ENCODE data around the gene RUNX3.

Gene RUNX3

GRCh38 chr1:24903560-24903954 lies 26.5 kb downstream of the RUNX3 start:
- TF ChIP-seq CTCF (IDR thresholded peaks at IDR 0.05; ENCODE audit: low read depth, low read length): no peak
- Histone ChIP-seq H3K4me3 (ENCODE audit: low read depth, low read length) (no peak overlapping the region), H3K27ac (no peak overlapping the region), H3K36me3 (no peaks in the 10 kb centered on the region; the same call in 1 of the 2 replicates), H3K27me3 (ENCODE audit: insufficient read depth, low read depth, severe bottlenecking) (no peaks in the 10 kb centered on the region), H3K9me3 (ENCODE audit: severe bottlenecking) (no peaks in the 10 kb centered on the region)
- no peak for DNase-seq

- DNase-seq: no peak
- H3K27me3 ChIP-seq (ENCODE audit: insufficient read depth, low read depth, severe bottlenecking): no peaks in the 10 kb centered on the region
- no peak overlapping the region for H3K4me3 ChIP-seq (ENCODE audit: low read depth, low read length)
- no peaks in the 10 kb centered on the region; the same call in 1 of the 2 replicates for H3K36me3 ChIP-seq
- no peak overlapping the region for H3K27ac ChIP-seq
- no peak for TF ChIP-seq CTCF (IDR thresholded peaks at IDR 0.05; ENCODE audit: low read depth, low read length)
- no peaks in the 10 kb centered on the region for H3K9me3 ChIP-seq (ENCODE audit: severe bottlenecking)
Measured at GRCh38 chr1:24903011-24903461, 27.0 kb downstream of the RUNX3 start.

GRCh38 chr1:24902471-24902891 lies 27.6 kb downstream of the RUNX3 start:
- Histone ChIP-seq H3K4me3 (ENCODE audit: low read depth, low read length) (no peak overlapping the region), H3K9me3 (ENCODE audit: severe bottlenecking) (no peaks in the 10 kb centered on the region), H3K36me3 (no peaks in the 10 kb centered on the region; the same call in 1 of the 2 replicates), H3K27ac (no peak overlapping the region), H3K27me3 (ENCODE audit: insufficient read depth, low read depth, severe bottlenecking) (no peaks in the 10 kb centered on the region)
- no peak for DNase-seq
- no peak for TF ChIP-seq CTCF (IDR thresholded peaks at IDR 0.05; ENCODE audit: low read depth, low read length)

- H3K36me3 ChIP-seq: no peaks in the 10 kb centered on the region; the same call in 1 of the 2 replicates
- no peak for DNase-seq
- no peak for TF ChIP-seq CTCF (IDR thresholded peaks at IDR 0.05; ENCODE audit: low read depth, low read length)
- no peaks in the 10 kb centered on the region for H3K27me3 ChIP-seq (ENCODE audit: insufficient read depth, low read depth, severe bottlenecking)
- H3K4me3 ChIP-seq (ENCODE audit: low read depth, low read length): no peak overlapping the region
- H3K9me3 ChIP-seq (ENCODE audit: severe bottlenecking): no peaks in the 10 kb centered on the region
- no peak overlapping the region for H3K27ac ChIP-seq
Measured at GRCh38 chr1:24901791-24902470, 28.1 kb downstream of the RUNX3 start.

GRCh38 chr1:24900985-24901781 lies 28.9 kb downstream of the RUNX3 start:
- no peak overlapping the region for H3K27ac ChIP-seq
- no peak for TF ChIP-seq CTCF (IDR thresholded peaks at IDR 0.05; ENCODE audit: low read depth, low read length)
- no peak overlapping the region for H3K4me3 ChIP-seq (ENCODE audit: low read depth, low read length)
- no peaks in the 10 kb centered on the region; the same call in 1 of the 2 replicates for H3K36me3 ChIP-seq
- H3K9me3 ChIP-seq (ENCODE audit: severe bottlenecking): no peaks in the 10 kb centered on the region
- DNase-seq: no peak
- H3K27me3 ChIP-seq (ENCODE audit: insufficient read depth, low read depth, severe bottlenecking): no peaks in the 10 kb centered on the region

Measured in WERI-Rb-1 (cell line).